Activated CD4-positive, alpha-beta T cell treated with anti-CD3 and anti-CD28 coated beads for 36 hours (primary cell): ENCODE data around the gene PSTPIP2. TPM values are rescaled to one million over a fixed set of nuclear protein-coding genes. Genes with fewer than 3 reads are reported as not detected.
A peak's percentile ranks its signal among the peaks of the same experiment; 100 is the strongest.

Experiments
- ATAC-seq: fragments of 200-7000 bp; cut with Tn5 transposase; one replicate; pipeline ENCODE4 v1.10.0; 2021; ENCODE audit warnings: mild to moderate bottlenecking, moderate library complexity
- CTCF ChIA-PET: fragments of 350-600 bp; sonication (Branson Sonifier 250); formaldehyde crosslinking; loops from one replicate; lab custom pipeline; 2021; ENCODE audit warnings: antibody characterized with exemption; lab: Charles Lee
- POLR2A ChIA-PET: fragments of 350-600 bp; sonication (Branson Sonifier 250); formaldehyde crosslinking; loops from one replicate; lab custom pipeline; 2021; ENCODE audit warnings: antibody characterized with exemption, inconsistent platforms; lab: Charles Lee
- DNase-seq: peaks from one replicate; pipeline ENCODE4 v3.0.0-alpha.2; 2020
- H3K27ac Mint-ChIP-seq: one replicate; pipeline ENCODE4 v1.8.0; 2021; ENCODE audit warnings: mixed read lengths
- H3K27me3 Mint-ChIP-seq: one replicate; pipeline ENCODE4 v1.8.0; 2021; ENCODE audit warnings: mixed read lengths
- H3K36me3 Mint-ChIP-seq: one replicate; pipeline ENCODE4 v1.8.0; 2021; ENCODE audit warnings: low read depth, mixed read lengths
- H3K4me1 Mint-ChIP-seq: one replicate; pipeline ENCODE4 v1.8.0; 2021; ENCODE audit warnings: mixed read lengths
- H3K4me3 Mint-ChIP-seq: one replicate; pipeline ENCODE4 v1.8.0; 2021; ENCODE audit warnings: mild to moderate bottlenecking, moderate library complexity, mixed read lengths
- H3K9me3 Mint-ChIP-seq: one replicate; pipeline ENCODE4 v1.8.0; 2021; ENCODE audit warnings: low read depth, mixed read lengths
- intact Hi-C, 2 experiments: fragments of 100-400 bp; cut with DNase I in 1 of 2; cut with micrococcal nuclease in 1 of 2; formaldehyde crosslinking; loops; one replicate each; pipeline versions ENCODE4 v1.14.2 to v1.15.1; 2022 to 2024; cut with DNase I, micrococcal nuclease
- total RNA-seq, 2 experiments: library from RNA; stranded (reverse); gene quantifications; one replicate each; pipeline ENCODE4 v1.2.3, GENCODE V29; 2021

PSTPIP2 gene
- total RNA-seq, 2 experiments from 2014 or later: 11.5 to 15.3 TPM

DNA sequence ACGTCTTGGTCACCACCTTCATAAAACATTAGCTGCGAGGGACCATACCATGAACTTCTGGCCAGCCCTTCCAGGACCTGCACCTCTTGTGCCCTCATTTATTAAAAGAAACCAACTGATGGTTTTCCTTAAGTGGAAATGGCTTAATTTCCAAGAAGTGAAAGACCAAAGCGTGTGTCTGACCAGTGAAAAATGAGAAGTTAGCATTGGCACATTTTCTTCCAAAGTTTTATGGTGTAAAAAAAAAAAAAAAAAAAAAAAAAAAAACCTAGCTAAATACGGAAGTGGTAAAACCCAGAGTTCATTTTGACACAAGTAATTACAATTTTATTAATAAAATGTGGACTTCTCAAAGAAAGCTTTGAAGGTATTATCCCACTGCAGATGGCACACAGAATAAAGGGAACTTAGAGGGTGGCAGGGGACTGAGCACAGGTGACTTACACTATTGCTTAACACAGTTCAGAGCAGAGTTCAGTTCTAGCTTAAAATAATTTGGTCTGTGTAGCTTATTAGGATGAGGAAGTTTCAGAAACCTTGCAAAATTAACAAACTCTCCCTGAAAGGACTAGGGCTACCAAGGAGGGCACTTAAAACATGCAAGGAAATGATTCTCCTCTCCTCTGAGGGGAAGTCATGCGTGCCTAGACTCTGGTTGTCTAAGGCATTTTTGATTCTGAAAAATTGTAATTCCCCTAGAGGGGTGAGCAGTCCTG lies 62.8 kb downstream of the PSTPIP2 start:
- peaks cover 12% of the 10 kb centered on the region for H3K4me1 Mint-ChIP-seq
- DNase-seq: no peak
- CTCF ChIA-PET: interaction anchor here (0.6 to 1.8 kb wide), 4 partner anchors 28 to 320 kb away, joined by 3 to 7 read pairs (median 3); no protein-coding TSS in a partner anchor
- H3K27me3 Mint-ChIP-seq: no peaks in the 10 kb centered on the region
- intact Hi-C loops: no loop called here
- H3K27ac Mint-ChIP-seq: no peak overlapping the region
- no peak for ATAC-seq
- no peaks in the 10 kb centered on the region for H3K9me3 Mint-ChIP-seq
- H3K36me3 Mint-ChIP-seq: peaks cover 9% of the 10 kb centered on the region
- POLR2A ChIA-PET: no interaction called here
- H3K4me3 Mint-ChIP-seq: no peak overlapping the region

GRCh38 chr18:46008531-46008930 lies 63.5 kb downstream of the PSTPIP2 start:
- Mint-ChIP-seq H3K27me3 (no peaks in the 10 kb centered on the region), H3K9me3 (no peaks in the 10 kb centered on the region), H3K36me3 (peaks cover 9% of the 10 kb centered on the region), H3K4me3 (no peak overlapping the region), H3K4me1 (peaks cover 5% of the 10 kb centered on the region), H3K27ac (no peak overlapping the region)
- DNase-seq: no peak
- ATAC-seq: no peak
- ChIA-PET CTCF (interaction anchor here (0.6 to 1.8 kb wide), 3 partner anchors 25 to 65 kb away, joined by 3 to 7 read pairs (median 3); no protein-coding TSS in a partner anchor), POLR2A (no interaction called here)
- intact Hi-C loops: no loop called here

- intact Hi-C loops: no loop called here
Observed at GRCh38 chr18:46007165-46007564, 64.9 kb downstream of the PSTPIP2 start.

DNA sequence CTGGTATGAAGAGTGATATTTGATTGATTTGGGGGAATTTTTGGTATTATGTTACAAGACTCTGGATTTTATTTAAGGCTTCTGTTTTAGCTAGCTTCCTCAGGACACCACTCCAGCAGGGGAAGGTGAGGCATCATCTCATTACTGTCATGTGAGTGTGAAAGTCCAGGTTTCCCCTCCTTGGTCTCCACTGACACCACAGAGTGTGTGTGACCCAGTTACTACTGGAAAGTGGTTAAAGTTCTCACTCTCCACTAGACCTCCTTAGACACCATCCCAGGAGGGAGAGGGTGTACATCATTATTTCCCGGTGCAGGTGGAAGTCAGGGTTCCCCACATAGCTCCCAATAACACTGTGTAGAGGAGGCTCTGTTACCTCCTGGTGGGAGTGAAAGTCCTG lies 69.1 kb downstream of the PSTPIP2 start:
- CTCF ChIA-PET: interaction anchor here (0.5 to 1.4 kb wide), 2 partner anchors 71 to 1815 kb away, joined by 3 to 5 read pairs; no protein-coding TSS in a partner anchor
- Mint-ChIP-seq H3K36me3 (peaks cover 13% of the 10 kb centered on the region), H3K27me3 (no peaks in the 10 kb centered on the region), H3K9me3 (peaks cover 6% of the 10 kb centered on the region), H3K27ac (no peak overlapping the region), H3K4me3 (no peak overlapping the region), H3K4me1 (peaks cover 26% of the 10 kb centered on the region)
- intact Hi-C loops: no loop called here
- DNase-seq (no peak), ATAC-seq (no peak)
- POLR2A ChIA-PET: no interaction called here

More at GRCh38 chr18:46007165-46007564, 64.9 kb downstream of the PSTPIP2 start:
- ChIA-PET CTCF (interaction anchor here (1.2 kb wide), 1 partner anchor 66 kb away, joined by 3 read pairs; no protein-coding TSS in a partner anchor), POLR2A (no interaction called here)
- Mint-ChIP-seq H3K36me3 (peaks cover 12% of the 10 kb centered on the region), H3K27ac (no peak overlapping the region), H3K4me1 (no peaks in the 10 kb centered on the region), H3K4me3 (no peak overlapping the region), H3K9me3 (no peaks in the 10 kb centered on the region), H3K27me3 (no peaks in the 10 kb centered on the region)
- DNase-seq: no peak
- no peak for ATAC-seq

DNA sequence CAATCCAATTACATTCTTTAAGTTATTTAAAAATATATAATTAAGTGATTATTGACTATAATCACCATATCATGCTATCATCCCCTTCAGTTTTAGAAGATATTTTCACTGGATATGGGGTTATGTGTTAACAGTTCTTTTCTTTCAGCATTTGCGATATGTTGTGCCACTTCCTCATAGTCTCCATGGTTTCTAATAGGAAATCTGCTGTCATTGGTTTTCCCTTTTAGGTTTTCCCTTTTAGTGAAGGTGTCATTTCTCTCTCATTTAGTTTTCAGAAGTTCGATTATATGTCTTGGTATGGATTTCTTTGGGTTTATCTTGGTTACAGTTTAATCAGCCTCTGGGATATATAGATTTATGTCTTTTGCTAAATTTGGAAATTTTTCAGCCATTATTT lies 70.2 kb downstream of the PSTPIP2 start:
- H3K27me3 Mint-ChIP-seq: no peaks in the 10 kb centered on the region
- no peak overlapping the region for H3K27ac Mint-ChIP-seq
- DNase-seq (no peak), ATAC-seq (no peak)
- H3K9me3 Mint-ChIP-seq: peaks cover 6% of the 10 kb centered on the region
- intact Hi-C loops: no loop called here
- no peak overlapping the region for H3K4me3 Mint-ChIP-seq
- ChIA-PET CTCF (interaction anchor here (1.4 kb wide), 1 partner anchor 72 kb away, joined by 5 read pairs; no protein-coding TSS in a partner anchor), POLR2A (no interaction called here)
- peaks cover 34% of the 10 kb centered on the region for H3K4me1 Mint-ChIP-seq
- peaks cover 13% of the 10 kb centered on the region for H3K36me3 Mint-ChIP-seq

GRCh38 chr18:46001074-46001473 lies 71.0 kb downstream of the PSTPIP2 start:
- Mint-ChIP-seq H3K4me3 (no peak overlapping the region), H3K27me3 (no peaks in the 10 kb centered on the region), H3K4me1 (peaks cover 37% of the 10 kb centered on the region), H3K36me3 (peaks cover 13% of the 10 kb centered on the region), H3K27ac (no peak overlapping the region), H3K9me3 (peaks cover 6% of the 10 kb centered on the region)
- DNase-seq (no peak), ATAC-seq (no peak)
- intact Hi-C loops: no loop called here
- ChIA-PET CTCF (interaction anchor here (1.0 kb wide), 1 partner anchor 9 kb away, joined by 3 read pairs; no protein-coding TSS in a partner anchor), POLR2A (no interaction called here)

- peak overlapping the region; percentile 19 for H3K27ac Mint-ChIP-seq
- H3K27me3 Mint-ChIP-seq: no peaks in the 10 kb centered on the region
- peaks cover 6% of the 10 kb centered on the region for H3K9me3 Mint-ChIP-seq
Observed at GRCh38 chr18:45999536-45999935, 72.5 kb downstream of the PSTPIP2 start.

GRCh38 chr18:45998244-45998643 lies 73.8 kb downstream of the PSTPIP2 start:
- ATAC-seq (peak; percentile 50), DNase-seq (peak; percentile 19)
- CTCF ChIA-PET: interaction anchor here (1.0 to 1.3 kb wide), 2 partner anchors 18 to 58 kb away, joined by 3 read pairs; no protein-coding TSS in a partner anchor
- H3K9me3 Mint-ChIP-seq: peaks cover 6% of the 10 kb centered on the region
- intact Hi-C loops: loop anchor here in 1 of 2 experiments (1.0 kb wide), 1 partner anchor 15 kb away; no protein-coding TSS in a partner anchor
- peak overlapping the region; percentile 64 for H3K4me3 Mint-ChIP-seq
- H3K27me3 Mint-ChIP-seq: no peaks in the 10 kb centered on the region
- peaks cover 13% of the 10 kb centered on the region for H3K36me3 Mint-ChIP-seq
- H3K4me1 Mint-ChIP-seq: peaks cover 37% of the 10 kb centered on the region
- POLR2A ChIA-PET: interaction anchor here (0.5 kb wide), 1 partner anchor 54 kb away, joined by 10 read pairs; no protein-coding TSS in a partner anchor
- H3K27ac Mint-ChIP-seq: peak overlapping the region; percentile 79

More at GRCh38 chr18:45999536-45999935, 72.5 kb downstream of the PSTPIP2 start:
- CTCF ChIA-PET: interaction anchor here (0.6 to 0.8 kb wide), 2 partner anchors 30 to 382 kb away, joined by 3 read pairs; no protein-coding TSS in a partner anchor
- POLR2A ChIA-PET: no interaction called here
- no peak for DNase-seq
- intact Hi-C loops: no loop called here
- Mint-ChIP-seq H3K4me3 (no peak overlapping the region), H3K4me1 (peaks cover 37% of the 10 kb centered on the region), H3K36me3 (peaks cover 12% of the 10 kb centered on the region)
- no peak for ATAC-seq

DNA sequence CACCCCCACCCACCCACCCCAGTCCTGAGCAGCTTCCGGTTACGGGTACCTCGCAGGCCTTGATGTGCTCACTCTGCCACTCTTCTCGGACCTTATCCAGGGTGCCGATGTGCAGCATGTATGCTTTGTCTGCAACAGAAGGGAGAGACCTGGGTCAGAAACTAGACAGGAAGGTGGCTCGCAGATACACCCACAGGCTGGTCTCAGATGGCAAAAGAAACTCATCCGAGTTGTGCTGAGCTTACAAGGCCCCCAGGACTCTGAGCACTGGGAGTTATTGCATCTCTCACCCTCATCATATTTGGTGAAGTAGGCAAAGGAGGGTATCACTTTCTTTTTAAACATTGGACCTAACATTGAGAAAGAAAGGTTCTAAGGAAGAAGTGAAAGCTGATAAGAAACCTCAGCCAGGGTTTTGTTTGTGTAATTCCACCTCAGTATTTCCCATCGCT lies 74.3 kb downstream of the PSTPIP2 start:
- CTCF ChIA-PET: interaction anchor here (0.9 to 1.3 kb wide), 4 partner anchors 16 to 58 kb away, joined by 3 to 5 read pairs (median 3); no protein-coding TSS in a partner anchor
- peak; percentile 91 for ATAC-seq

DNA sequence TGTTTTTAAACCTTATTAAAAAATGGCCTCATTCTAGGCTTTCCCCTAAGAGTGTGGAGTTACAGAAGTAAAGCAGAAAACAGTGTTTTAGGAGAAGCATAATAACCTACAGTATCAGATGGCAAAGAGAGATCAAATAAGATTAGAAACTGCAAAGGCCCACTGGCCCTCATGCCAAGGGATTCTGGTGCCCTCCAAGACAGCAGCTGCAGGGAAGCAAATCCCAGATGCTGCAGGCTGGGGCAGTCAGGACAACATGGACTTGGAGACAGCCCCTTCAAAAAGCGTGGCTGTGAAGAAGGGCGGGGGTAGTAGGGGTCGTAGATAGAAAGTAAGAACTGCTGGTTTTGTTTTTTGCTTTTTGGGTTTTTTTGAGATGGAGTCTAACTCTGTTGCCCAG lies 76.6 kb downstream of the PSTPIP2 start:
- peaks cover 12% of the 10 kb centered on the region for H3K36me3 Mint-ChIP-seq
- no peak overlapping the region for H3K4me3 Mint-ChIP-seq
- intact Hi-C loops: no loop called here
- DNase-seq (no peak), ATAC-seq (no peak)
- no peaks in the 10 kb centered on the region for H3K9me3 Mint-ChIP-seq
- H3K27me3 Mint-ChIP-seq: no peaks in the 10 kb centered on the region
- no peak overlapping the region for H3K27ac Mint-ChIP-seq
- ChIA-PET CTCF (interaction anchor here (1.3 kb wide), 1 partner anchor 78 kb away, joined by 4 read pairs; no protein-coding TSS in a partner anchor), POLR2A (no interaction called here)
- H3K4me1 Mint-ChIP-seq: peaks cover 28% of the 10 kb centered on the region

More for the DNA sequence above, 74.3 kb downstream of the PSTPIP2 start:
- Mint-ChIP-seq H3K4me1 (peaks cover 37% of the 10 kb centered on the region), H3K36me3 (peaks cover 11% of the 10 kb centered on the region), H3K27me3 (no peaks in the 10 kb centered on the region), H3K9me3 (peaks cover 6% of the 10 kb centered on the region), H3K4me3 (peak overlapping the region; percentile 64), H3K27ac (peak overlapping the region; percentile 79)
- POLR2A ChIA-PET: interaction anchor here (0.5 to 0.6 kb wide), 2 partner anchors 54 to 378 kb away, joined by 3 to 10 read pairs; no protein-coding TSS in a partner anchor
- DNase-seq: peak; percentile 57
- intact Hi-C loops: loop anchor here (1.0 kb wide), 2 partner anchors 16 to 23 kb away; no protein-coding TSS in a partner anchor

DNA sequence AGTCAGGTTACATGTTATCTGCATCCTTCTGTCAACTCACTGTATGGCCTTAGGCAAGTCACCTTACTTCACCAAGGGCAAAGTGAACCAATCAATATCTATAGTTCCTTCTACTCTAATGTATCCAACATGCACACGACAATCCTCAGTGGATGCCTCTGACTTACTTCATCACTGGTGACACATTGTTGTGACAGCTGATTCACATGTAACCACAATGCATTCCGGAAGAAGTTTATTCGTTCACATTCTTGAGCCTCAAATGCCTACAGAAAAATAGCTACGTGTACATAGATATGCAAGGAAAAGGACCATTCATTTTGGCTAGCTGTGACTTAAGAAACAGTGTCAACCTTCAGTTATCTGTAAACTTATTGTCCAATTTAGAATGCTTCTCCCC lies 78.6 kb downstream of the PSTPIP2 start:
- intact Hi-C loops: no loop called here

More for the DNA sequence above, 78.6 kb downstream of the PSTPIP2 start:
- DNase-seq (no peak), ATAC-seq (no peak)
- Mint-ChIP-seq H3K36me3 (peaks cover 24% of the 10 kb centered on the region), H3K4me3 (no peak overlapping the region), H3K27me3 (no peaks in the 10 kb centered on the region), H3K4me1 (peaks cover 16% of the 10 kb centered on the region), H3K9me3 (no peaks in the 10 kb centered on the region), H3K27ac (no peak overlapping the region)
- CTCF ChIA-PET: interaction anchor here (0.9 to 1.9 kb wide), 5 partner anchors 11 to 330 kb away, joined by 3 to 8 read pairs (median 5); partner anchors contain the start of gene PSTPIP2
- POLR2A ChIA-PET: no interaction called here
